Kidney (tissue), 14 donors: ENCODE measurements around the gene SRRM4. TPM values are rescaled to one million over a fixed set of nuclear protein-coding genes. Genes with fewer than 3 reads are reported as not detected.

ENCODE experiments used
- DNase-seq, 5 donors: peaks; one replicate each; pipeline ENCODE4 v3.0.0-alpha.2; 2013 to 2020
- FAIRE-seq: peaks from 2 replicates; lab custom pipeline; 2012; peaks lifted over from hg19 to GRCh38; lab: Jason Lieb, UNC
- H3K27ac ChIP-seq, 2 donors: one replicate each; pipeline ENCODE4 v1.7.0; 2013; ENCODE audit warnings: low read depth in 2 of 2, low read length in 2 of 2, inconsistent platforms in 1 of 2
- H3K27me3 ChIP-seq: one replicate; pipeline ENCODE4 v1.7.1; 2013; ENCODE audit warnings: low read length, inconsistent platforms; ENCODE audit not compliant: control insufficient read depth, insufficient read depth
- H3K36me3 ChIP-seq, 3 donors: one replicate each; pipeline versions ENCODE4 v1.7.0 to v1.7.1; 2013; ENCODE audit warnings: low read length in 3 of 3, control low read depth in 1 of 3, inconsistent platforms in 1 of 3; ENCODE audit not compliant: insufficient read depth in 3 of 3, control insufficient read depth in 2 of 3
- H3K4me1 ChIP-seq, 3 donors: one replicate each; pipeline versions ENCODE4 v1.7.0 to v1.7.1; 2013; ENCODE audit warnings: low read length in 3 of 3, inconsistent platforms in 1 of 3, low read depth in 1 of 3; ENCODE audit not compliant: control insufficient read depth in 2 of 3, insufficient read depth in 2 of 3
- H3K4me3 ChIP-seq, 3 donors: one replicate each; pipeline versions ENCODE4 v1.7.0 to v1.8.1; 2013; ENCODE audit warnings: low read length in 3 of 3, control low read depth in 1 of 3, inconsistent platforms in 1 of 3
- H3K9ac ChIP-seq, 3 donors: one replicate each; pipeline versions ENCODE4 v1.7.0 to v1.7.1; 2013; ENCODE audit warnings: low read length in 3 of 3, control low read depth in 1 of 3, inconsistent platforms in 1 of 3
- H3K9me3 ChIP-seq, 3 donors: one replicate each; pipeline versions ENCODE4 v1.7.0 to v1.7.1; 2013; ENCODE audit warnings: low read length in 3 of 3, control low read depth in 1 of 3, inconsistent platforms in 1 of 3; ENCODE audit not compliant: control insufficient read depth in 2 of 3, insufficient read depth in 1 of 3
- intact Hi-C: fragments of 100-400 bp; cut with DNase I; formaldehyde crosslinking; loops from one replicate; pipeline ENCODE4 v1.11.1; 2022
- polyA plus RNA-seq: library from polyadenylated mRNA; stranded (reverse); fragments of 350-450 nt; fragmentation: Illumina TruSeq; extraction: RNeasy Lipid Tissue Mini Kit (QIAGEN cat#74804); gene quantifications from one replicate; pipeline ENCODE4 v1.2.3, GENCODE V29; 2014; ENCODE audit warnings: low read depth, low replicate concordance; ENCODE audit not compliant: insufficient read depth
- total RNA-seq: library from RNA; stranded (reverse); fragmentation: NEBNext Ultra II Directional; extraction: Animal tissue kit (Norgen Biotek cat#: 25700); gene quantifications from one replicate; pipeline ENCODE4 v1.2.1, GENCODE V29; 2021
- TF ChIP-seq, protein P1 (sequence below): IDR thresholded peaks from 3 replicates; pipeline ENCODE4 v1.5.1; 2012; ENCODE audit warnings: mild to moderate bottlenecking, moderate library complexity, borderline replicate concordance; ENCODE audit not compliant: insufficient read depth; ENCODE audit errors: extremely low read depth
- donor health status: control.
- donor health status: control.
- donor health status: control.
- donor health status: control.
- donor health status: control.
- donor health status: DM: yes; HTN: yes; CAD: no.
- donor health status: Normal renal cell carcinoma (clear cell type).

Gene SRRM4
- total and polyA plus RNA-seq, 2 donors from 2014 or later: 0.06 to 0.17 TPM

DNA sequence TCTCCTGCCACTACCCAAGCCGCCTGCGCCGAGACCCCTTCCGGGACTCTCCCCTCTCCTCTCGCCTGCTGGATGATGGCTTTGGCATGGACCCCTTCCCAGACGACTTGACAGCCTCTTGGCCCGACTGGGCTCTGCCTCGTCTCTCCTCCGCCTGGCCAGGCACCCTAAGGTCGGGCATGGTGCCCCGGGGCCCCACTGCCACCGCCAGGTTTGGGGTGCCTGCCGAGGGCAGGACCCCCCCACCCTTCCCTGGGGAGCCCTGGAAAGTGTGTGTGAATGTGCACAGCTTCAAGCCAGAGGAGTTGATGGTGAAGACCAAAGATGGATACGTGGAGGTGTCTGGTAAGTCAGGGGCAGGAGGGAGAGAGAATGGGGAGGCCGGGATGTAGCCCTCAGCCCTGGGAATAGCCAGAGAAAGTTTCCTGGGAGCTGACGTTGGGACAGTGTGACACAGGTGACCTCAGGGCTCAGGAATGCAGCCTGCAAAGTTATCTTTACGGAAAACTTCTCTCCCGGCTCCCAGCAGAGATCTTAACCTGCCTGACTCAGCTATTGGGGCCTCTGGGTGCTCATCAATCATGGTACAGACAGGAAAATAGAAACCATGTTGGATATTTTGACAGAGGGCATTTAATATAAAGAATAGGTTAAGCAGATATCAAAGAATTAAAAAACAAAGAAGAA is 198.1 kb downstream of the SRRM4 start:
- Histone ChIP-seq H3K4me1 (peaks cover 0 to 13% (median 3%) of the 10 kb centered on the region in 3 donors), H3K36me3 (no peaks in the 10 kb centered on the region), H3K9ac (peak overlapping the region in 2 of 3 donors; percentile 72 to 79), H3K27me3 (no peaks in the 10 kb centered on the region), H3K27ac (peak overlapping the region; percentile 88 to 93), H3K9me3 (no peaks in the 10 kb centered on the region), H3K4me3 (peak overlapping the region in 2 of 3 donors; percentile 57 to 80)
- TF ChIP-seq, protein P1, sequence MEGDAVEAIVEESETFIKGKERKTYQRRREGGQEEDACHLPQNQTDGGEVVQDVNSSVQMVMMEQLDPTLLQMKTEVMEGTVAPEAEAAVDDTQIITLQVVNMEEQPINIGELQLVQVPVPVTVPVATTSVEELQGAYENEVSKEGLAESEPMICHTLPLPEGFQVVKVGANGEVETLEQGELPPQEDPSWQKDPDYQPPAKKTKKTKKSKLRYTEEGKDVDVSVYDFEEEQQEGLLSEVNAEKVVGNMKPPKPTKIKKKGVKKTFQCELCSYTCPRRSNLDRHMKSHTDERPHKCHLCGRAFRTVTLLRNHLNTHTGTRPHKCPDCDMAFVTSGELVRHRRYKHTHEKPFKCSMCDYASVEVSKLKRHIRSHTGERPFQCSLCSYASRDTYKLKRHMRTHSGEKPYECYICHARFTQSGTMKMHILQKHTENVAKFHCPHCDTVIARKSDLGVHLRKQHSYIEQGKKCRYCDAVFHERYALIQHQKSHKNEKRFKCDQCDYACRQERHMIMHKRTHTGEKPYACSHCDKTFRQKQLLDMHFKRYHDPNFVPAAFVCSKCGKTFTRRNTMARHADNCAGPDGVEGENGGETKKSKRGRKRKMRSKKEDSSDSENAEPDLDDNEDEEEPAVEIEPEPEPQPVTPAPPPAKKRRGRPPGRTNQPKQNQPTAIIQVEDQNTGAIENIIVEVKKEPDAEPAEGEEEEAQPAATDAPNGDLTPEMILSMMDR: no peak
- no peak for FAIRE-seq
- peak in 3 of 5 donors; percentile 38 to 53 (median 46) for DNase-seq
- intact Hi-C loops: no loop called here

DNA sequence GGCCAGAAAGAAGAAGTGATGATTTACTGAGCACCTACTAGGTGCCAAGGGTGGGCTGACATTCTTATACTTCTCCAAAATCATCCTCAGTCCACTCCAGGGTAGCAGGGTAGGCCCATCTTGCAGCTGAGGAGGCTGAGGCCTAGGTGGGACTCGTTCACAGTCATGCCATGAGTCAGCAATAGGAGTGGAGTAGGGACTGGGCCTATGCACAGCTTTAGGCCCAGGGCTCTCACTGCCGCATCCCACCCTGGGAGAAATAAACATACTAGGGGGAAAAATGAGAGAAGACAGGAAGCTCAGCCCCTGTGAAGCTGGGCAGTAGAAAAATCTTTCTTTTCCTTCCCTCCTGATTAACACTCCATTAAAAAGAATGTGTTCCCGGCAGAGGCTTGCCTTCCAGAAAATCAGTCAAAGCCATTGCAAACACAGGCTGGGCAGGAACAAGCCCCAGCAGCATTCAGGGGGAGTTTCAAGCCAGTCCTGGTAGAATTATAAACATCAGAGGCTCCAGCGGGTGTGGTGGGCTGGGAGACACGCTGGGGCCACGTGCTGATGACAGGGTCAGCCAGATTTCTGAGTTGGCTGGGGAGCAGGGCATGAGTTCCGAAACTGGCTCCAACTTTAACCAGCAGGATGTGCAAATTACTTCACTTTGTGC is 199.2 kb downstream of the SRRM4 start:
- H3K27me3 ChIP-seq: no peaks in the 10 kb centered on the region
- no peaks in the 10 kb centered on the region for H3K9me3 ChIP-seq
- intact Hi-C loops: no loop called here
- H3K9ac ChIP-seq: peak overlapping the region in 2 of 3 donors; percentile 61 to 79
- FAIRE-seq (no peak), DNase-seq (no peak)
- peak overlapping the region in 2 of 3 donors; percentile 57 to 80 for H3K4me3 ChIP-seq
- peaks cover 0 to 13% (median 3%) of the 10 kb centered on the region in 3 donors for H3K4me1 ChIP-seq
- TF ChIP-seq, protein P1: no peak
- peak overlapping the region; percentile 88 to 93 for H3K27ac ChIP-seq
- H3K36me3 ChIP-seq: no peaks in the 10 kb centered on the region

DNA sequence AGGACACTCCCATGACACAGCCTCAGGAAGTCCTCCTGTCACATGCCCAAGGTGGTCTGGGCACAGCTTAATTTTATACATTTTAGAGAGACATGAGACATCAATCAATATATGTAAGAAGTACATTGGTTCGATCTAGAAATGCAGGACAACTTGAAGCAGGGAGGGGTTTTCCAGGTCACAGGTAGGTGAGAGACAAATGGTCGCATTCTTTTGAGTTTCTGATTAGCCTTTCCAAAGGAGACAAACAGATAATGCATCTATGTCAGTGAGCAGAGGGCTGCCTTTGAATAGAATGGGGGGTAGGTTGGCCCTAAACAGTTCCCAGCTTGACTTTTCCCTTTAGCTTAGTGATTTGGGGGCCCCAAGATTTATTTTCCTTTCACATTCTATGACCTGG is 199.9 kb downstream of the SRRM4 start:
- Histone ChIP-seq H3K9me3 (no peaks in the 10 kb centered on the region), H3K4me1 (peaks cover 0 to 13% (median 3%) of the 10 kb centered on the region in 3 donors), H3K4me3 (peak overlapping the region in 2 of 3 donors; percentile 57 to 80), H3K9ac (peak overlapping the region in 2 of 3 donors; percentile 4 to 19), H3K27me3 (no peaks in the 10 kb centered on the region), H3K27ac (peak overlapping the region; percentile 88 to 93), H3K36me3 (no peaks in the 10 kb centered on the region)
- FAIRE-seq (no peak), DNase-seq (no peak)
- intact Hi-C loops: no loop called here
- TF ChIP-seq, protein P1: no peak
